ENCODE results near the gene SPINDOC.
"Not testable (repeated sequence)": the region's sequence is repeated elsewhere in the genome, so short reads cannot be mapped to it uniquely, and the experiment has no call there.

SPINDOC gene

DNA sequence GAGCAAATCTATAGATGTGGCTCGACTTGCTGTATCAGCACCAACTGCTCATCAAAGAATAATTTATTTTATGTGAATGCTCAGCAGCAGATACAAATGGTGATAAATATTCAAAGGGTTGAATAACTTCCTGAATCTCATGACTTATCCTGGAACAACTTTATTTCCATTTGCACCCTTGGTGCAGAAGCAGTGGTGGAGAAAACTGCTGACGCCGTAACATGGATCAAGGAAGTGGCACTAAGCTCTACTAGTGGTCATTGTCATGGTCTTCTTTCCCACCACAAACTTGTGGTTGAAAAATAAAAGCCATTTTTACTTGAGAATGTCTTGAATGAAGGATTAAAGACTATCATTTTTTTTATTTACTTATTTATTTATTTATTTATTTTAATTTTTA is 40.2 kb downstream of the SPINDOC start:
- DNase-seq (ENCODE audit: low read depth in 4 of 4, low spot score in 1 of 4) = no peak

DNA sequence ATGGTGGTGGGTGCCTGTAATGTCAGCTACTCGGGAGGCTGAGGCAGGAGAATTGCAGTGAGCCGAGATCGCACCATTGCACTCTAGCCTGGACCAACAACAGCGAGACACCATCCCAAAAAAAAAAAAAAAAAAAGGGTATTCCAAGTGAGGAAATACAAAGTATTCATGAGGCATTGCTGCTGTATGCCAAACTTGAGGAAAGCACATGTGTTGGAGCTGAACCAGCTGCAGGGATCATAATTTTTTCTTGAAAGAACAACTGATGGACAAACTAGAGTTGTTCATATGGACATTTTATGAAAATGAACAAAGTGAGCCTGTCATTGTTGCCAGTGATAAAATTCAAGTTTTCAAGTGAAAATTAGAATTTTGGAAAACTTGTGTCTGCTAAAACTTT is 41.4 kb downstream of the SPINDOC start:
- DNase-seq (ENCODE audit: low read depth in 4 of 4, low spot score in 1 of 4) = no peak

DNA sequence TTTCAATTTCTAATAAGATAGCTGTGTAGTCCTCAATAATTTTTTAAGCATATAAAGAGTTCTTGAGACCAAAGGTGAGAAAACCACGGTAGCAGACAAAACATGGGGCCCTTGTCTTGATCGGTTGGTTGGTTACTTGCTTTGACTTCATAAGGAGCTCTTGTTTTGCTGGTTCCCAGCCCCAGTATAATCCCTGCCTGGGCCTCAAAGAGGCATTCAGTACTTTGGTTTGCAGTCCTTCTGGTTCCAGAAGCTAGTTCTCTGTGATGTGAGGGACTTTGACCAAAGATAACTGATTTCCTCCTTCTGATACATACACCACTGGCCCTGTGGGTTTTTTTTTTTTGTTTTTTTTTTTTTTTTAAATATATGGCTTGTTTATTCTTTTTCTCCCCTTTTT is 42.7 kb downstream of the SPINDOC start:
- no peak for DNase-seq (ENCODE audit: low read depth in 4 of 4, low spot score in 1 of 4)

DNA sequence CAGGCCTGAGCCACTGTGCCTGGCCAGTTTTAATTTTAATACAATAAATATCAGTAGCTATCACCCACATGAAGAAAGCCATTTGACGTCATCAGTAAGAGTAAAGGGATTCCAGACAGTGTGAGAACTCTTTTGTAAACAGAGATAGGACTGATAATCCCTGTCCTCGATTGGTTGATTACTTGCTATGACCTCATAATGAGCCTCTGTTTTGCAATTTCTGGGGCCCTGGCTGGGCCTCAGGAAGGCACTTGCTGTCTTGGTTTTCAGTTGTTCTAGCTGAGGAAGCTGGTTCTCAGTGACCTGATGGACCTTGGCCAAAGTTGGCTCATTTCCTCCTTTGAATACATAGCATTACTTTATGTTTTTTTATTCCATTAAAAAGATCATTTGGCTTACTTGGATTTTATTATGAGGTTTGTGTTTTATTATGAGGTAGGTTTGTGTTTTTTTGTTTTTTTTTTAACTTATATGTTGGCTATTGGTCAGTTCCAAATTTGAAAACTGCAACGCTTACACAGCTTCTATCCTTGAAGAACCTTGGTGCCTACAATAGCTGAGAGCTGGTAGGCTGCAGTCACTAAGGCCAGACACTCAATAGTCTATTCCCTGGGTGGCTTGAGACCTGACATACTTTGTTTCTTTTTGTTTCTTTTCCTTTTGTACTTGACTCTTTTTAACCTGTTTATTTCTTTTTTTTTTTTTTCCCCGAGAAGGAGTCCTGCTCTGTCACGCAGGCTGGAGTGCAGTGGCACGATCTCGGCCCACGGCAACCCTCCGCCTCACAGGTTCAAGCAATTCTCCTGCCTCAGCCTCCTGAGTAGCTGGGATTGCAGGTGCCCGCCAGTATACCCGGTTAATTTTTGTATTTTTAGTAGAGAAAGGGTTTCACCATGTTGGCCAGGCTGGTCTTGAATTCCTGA is 45.6 kb downstream of the SPINDOC start:
- no peak for DNase-seq (ENCODE audit: low read depth in 4 of 4, low spot score in 1 of 4)

DNA sequence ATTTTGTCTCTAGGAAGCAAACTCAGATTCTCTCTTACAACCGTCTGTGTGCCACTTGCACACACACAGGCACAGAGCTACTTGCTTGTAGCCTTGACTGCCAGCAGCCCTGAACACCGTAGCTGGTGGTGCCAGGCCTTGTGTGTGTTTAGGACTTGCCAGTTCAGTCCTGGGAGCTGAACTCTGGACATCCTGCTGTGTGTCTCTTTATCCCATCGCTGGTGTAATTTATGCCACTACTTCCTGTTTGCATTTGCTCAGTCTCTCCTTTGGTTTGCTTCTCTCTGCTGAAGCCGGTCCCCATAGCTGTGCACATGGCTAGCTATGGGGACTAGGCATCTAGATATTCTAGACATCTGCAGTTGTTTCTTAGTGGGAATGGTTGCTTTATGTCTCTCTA is 49.7 kb downstream of the SPINDOC start:
- DNase-seq (ENCODE audit: low read depth in 4 of 4, low spot score in 1 of 4) = no peak

DNA sequence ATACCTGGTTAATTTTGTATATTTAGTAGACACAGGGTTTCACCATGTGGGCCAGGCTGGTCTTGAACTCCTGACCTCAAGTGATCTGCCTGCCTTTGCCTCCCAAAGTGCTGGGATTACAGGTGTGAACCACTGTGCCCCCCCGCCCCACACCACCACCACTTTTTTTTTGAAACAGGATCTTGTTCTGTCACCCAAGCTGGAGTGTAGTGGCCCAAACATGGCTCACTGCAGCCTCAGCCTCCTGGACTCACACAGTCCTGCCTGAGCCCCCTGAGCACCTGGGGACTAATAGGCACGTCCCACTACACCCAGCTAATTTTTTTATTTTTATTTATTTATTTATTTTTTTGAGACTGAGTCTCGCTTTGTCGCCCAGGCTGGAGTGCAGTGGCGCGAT is 50.4 kb downstream of the SPINDOC start:
- DNase-seq (ENCODE audit: low read depth in 4 of 4, low spot score in 1 of 4) = not testable (repeated sequence)

DNA sequence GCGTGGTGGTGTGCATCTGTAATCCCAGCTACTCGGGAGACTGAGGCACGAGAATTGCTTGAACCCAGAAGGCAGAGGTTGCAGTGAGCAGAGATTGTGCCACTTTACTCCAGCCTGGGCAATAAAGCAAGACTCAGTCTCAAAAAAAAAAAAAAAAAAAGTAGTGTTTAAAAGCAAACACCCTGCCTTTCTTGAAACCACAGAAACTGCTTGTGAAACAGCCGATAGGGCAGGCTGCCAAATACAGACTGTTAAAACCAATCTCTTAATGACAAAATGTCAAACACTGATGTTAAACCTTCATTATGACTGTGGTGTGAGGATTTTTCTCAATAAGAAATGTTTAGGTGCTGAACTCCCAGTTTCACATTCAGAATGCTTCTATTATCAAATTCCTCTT is 53.0 kb downstream of the SPINDOC start:
- peak; percentile 45 to 72 (median 56) for DNase-seq (ENCODE audit: low read depth in 4 of 4, low spot score in 1 of 4)

DNA sequence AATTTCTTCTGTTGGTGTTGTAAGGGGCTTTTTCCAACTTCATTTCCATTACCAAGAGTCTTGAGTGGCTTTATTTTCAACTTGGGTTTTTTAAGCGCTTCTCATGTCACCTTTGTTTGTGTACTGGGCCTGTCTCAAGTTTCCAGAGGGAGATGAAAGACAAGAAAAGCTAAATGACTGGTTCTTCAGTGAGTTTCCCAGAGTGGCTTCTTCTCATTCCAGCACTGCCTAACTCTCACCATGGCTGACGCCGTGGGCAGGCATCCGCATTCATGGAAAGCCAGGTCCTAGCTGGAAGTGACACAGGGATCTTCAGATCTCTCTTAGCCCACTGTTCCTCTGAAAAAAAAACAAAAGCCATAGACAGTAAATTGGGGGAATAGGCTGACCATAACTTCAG is 54.3 kb downstream of the SPINDOC start:
- DNase-seq (ENCODE audit: low read depth in 4 of 4, low spot score in 1 of 4) = no peak

DNA sequence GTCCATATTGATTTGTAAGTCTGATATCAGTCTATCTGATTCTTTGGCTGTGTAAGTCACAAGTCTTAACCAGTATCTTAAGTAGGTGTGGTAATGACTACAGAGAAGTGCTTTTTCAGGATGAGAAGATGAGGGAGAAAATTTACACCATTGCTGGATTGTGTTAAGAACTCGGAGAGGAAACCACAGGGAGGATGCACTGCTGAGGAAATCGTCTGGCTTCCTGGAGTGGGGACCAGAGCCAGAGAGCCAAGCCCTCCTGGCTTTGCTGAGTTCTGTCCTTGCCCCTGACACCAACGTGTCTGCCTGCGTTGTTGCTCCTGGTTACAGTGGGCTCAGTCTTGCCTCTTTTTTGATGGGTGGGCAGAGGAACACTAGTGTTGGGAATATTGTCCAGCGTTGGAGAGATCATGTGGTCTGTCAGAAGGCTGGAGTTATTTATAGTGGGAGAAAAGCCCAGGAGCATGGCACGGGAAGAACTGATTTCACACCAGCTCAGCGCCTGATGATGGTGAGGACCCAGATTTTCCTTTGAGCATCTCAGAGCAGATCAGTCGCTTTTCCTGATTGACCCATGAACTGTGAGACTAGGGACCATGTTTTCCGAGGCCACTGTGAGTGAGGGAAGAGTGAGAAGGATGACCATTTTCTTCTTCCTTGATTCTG is 55.3 kb downstream of the SPINDOC start:
- no peak for DNase-seq (ENCODE audit: low read depth in 4 of 4, low spot score in 1 of 4)

DNA sequence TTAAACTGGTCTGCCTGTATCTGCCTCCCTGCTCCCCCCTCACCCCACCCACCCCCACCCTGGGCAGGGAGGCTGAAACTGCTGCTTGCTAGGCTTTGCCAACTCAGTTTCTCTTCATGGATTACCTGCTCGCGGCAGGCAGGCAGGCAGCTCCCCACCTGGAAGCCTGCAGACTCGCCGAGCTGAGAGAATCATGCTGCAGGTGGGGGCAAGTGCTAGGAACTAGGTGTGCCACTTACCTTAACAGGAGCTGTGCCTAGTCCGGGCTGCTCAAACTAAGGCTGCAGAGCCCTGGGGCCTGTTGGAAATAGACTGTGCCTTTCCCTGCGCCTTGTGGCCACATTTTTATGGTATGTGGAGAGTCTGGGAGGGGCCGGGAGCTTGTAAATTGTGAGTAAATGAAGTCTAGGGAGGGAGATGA is 55.9 kb downstream of the SPINDOC start:
- DNase-seq (ENCODE audit: low read depth in 4 of 4, low spot score in 1 of 4) = no peak

DNA sequence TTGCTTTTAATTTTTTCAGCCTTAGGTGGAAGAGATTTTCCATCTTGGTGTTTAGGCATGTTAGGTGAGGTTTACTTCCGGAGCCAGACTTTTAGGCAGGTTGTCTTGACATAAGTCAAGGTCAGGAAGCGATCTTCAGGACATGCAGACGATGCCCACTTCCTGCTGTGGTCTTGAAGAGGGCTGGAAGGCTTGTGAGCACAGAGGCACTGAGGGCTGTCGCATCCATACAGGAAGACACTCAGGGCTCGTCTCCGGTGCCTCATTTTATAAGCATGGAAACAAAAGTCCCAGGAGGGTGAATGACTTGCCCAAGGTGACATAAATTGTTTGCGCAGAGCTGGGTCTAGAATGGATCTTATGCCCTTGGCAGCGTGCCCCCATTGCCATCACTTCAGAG is 56.4 kb downstream of the SPINDOC start:
- DNase-seq (ENCODE audit: low read depth in 4 of 4, low spot score in 1 of 4) = no peak

DNA sequence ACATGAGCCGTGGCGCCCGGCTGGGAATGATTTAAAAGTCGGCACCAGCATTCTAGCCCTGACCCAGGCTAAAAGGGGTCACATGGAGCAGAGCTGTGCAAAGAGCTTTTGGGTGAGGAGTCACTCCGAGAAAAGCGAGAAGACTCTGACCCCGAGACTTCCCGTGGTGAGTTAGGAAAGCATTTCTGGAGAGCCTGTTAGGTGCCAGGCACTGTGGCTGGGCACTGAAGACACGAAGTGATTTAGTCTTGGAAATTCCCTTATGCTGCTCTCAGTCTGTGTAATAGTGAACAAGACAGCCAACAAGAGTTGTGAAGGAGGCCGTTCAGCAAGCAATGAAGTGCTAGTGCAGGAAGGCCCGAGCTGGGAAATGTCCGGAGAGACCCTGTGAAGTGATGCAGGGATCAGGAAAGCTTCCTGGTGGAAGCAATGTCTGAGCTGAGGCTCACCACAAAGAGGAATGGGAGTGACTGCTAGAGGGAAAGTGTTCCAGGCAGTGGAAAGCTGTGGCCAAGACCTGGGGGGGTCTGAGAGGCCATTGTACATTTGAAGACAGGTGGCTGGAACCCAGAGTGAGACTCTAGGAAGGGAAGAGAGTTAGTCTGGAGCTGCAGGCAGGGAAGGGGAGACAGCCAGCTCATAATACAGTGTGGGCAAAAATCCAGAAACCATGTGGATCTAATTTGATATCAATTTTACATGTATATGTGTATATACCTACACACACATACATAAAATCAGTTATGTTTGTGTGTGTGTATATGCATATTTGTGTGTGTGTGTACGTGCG is 57.3 kb downstream of the SPINDOC start:
- DNase-seq (ENCODE audit: low read depth in 4 of 4, low spot score in 1 of 4) = no peak

DNA sequence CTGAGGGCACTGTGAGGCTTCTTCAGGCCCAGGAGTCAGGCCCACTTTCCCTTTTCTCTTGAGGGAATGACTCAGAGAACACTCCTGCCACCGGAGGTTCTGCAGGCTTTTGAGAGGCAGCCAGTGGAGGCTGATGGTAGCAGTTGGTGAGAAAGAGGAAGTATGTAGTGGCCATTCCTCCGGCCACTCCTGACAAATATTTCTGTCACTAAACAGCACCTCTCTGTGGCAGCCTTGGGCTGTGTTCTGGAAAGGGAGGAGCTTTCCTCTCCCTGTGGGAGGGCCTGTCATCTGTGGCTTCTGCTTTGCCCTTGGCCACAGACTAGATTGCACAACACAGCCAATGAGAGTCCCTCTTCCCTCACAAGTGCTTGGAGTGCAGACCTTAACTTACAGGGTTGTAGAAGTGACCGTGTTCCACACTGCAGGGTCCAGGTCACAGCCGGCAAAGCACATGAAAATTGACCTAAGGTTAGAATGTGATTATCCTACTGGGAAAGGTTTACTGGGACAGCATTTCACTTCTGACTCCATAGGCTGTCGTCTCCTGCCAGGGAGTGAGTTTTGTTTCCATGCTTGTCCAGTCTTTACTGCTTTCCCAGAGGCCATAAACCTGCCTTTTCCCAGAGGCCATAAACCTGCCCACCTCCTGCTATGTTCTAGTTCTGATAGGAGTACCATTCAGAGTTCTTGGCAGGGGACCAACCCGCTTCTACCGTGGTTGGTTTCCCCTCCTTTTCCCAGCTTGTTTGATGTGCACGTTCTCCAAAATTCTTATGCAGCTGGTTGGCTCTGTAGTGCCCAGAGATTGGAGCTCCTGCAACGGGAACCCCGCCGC is 58.9 kb downstream of the SPINDOC start:
- DNase-seq (ENCODE audit: low read depth in 4 of 4, low spot score in 1 of 4) = peak in 1 of 4 experiments; percentile 21

DNA sequence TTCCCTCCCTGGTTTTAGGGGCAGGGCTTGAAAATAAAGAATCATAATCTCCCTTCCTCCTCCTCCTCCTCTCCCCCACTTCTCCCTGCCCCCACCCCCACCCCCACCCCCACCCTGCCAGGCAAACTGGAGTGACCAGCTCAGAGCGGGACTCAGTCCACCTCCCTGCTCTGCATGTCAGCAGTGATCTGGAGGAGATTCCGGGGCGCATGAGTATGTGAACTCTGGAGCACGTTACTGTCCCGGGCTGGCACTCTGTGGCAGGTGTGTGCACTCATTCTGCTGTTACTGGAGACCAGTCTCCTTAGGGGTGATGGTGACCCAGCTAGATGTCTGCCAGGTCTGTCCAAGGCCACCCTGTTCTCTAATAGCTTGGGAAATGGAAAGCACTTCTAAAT is 59.5 kb downstream of the SPINDOC start:
- no peak for DNase-seq (ENCODE audit: low read depth in 4 of 4, low spot score in 1 of 4)

DNA sequence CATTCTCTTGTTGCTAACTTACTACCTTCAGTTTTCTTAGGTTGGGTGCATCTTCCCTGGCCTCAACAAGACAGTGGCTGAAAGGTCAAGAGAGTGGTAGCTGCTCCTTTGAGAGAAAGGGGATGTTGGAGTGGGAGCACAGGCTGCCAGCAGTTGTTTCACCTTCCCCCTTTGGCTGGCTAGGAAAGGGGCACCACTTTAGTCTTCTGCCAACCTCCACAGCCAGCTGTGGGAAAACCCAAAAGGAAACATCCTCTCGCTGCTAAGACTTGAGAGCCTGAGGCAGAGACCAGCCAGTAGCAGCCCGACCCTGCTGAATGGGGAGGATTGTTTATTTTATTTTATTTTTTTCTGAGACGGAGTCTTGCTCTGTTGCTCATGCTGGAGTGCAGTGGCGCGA is 60.1 kb downstream of the SPINDOC start:
- DNase-seq (ENCODE audit: low read depth in 4 of 4, low spot score in 1 of 4) = no peak

DNA sequence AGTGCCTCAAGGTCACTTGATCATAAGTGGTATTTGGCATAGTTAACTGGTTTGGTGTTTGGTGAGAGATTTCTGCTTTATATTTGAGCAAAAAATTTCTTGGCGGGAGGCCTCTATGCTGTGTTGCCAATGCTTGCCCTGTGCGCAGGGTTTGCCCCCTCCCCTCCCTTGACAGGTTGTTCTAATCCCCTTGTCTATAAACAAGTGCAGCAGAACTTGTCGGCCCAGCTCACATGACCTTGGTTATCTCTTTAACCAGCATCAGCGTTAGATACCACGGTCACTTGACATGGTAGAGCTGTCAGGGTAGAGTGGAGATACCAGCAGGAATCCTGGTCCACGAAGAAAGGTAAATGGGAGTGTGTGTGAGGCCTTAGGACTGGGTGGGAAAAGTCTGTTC is 61.3 kb downstream of the SPINDOC start:
- DNase-seq (ENCODE audit: low read depth in 4 of 4, low spot score in 1 of 4) = no peak

DNA sequence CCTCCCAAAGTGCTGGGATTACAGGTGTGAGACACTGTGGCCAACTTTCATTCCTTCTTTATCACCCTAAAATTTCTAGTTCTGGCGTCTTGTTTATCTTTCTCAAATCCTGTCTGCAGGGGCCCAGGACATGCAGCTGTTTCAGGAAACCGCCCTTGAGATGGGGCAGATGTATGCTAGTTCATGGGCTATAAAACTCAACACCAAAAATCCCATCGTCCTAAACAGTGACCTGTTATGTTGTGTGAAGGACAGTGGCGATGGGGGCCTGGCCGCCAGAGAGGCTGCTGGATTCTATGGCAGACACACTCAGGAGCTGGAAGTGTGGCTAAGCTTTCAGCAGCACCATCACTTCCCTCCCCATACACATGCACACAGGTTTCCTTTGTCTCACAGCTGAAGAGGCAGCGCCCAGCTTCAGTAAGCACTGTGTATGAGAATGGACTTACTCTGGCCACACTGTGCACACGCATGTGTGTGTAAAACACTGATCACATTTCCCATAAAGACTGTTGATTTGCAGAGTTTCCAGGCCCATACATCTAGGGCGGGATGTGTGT is 62.3 kb downstream of the SPINDOC start:
- no peak for DNase-seq (ENCODE audit: low read depth in 4 of 4, low spot score in 1 of 4)

DNA sequence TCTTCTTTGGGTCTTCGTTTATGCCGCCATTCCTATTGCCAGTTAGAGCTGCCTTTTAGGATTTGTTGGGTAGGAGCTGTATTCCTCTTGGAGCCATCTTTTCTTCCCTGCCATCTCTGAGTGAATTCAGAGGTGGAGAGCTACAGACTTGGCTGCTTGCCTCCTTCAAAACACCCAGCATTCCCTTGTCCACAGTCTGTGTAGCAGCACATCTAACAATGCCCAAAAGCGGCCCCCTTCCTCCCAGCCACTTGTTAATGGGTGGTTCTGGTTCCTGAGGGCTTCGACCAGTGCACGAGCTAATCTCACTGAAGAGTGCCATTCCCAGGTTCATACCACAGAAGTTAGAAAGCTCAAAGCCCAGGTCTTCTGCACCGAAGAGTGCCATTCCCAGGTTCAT is 63.4 kb downstream of the SPINDOC start:
- DNase-seq (ENCODE audit: low read depth in 4 of 4, low spot score in 1 of 4) = no peak
